DMS53 treated with DMSO at 0.1 percent for 48 hours (cell line): Measurements from ENCODE around the gene CSRNP2.
"Not testable (repeated sequence)": the region's sequence is repeated elsewhere in the genome, so short reads cannot be mapped to it uniquely, and the experiment has no call there.

Source experiments
- DNase-seq: peaks from one replicate; lab custom pipeline; 2025; ENCODE audit not compliant: unreplicated experiment; lab: John Stamatoyannopoulos, UW

CSRNP2 gene

DNA sequence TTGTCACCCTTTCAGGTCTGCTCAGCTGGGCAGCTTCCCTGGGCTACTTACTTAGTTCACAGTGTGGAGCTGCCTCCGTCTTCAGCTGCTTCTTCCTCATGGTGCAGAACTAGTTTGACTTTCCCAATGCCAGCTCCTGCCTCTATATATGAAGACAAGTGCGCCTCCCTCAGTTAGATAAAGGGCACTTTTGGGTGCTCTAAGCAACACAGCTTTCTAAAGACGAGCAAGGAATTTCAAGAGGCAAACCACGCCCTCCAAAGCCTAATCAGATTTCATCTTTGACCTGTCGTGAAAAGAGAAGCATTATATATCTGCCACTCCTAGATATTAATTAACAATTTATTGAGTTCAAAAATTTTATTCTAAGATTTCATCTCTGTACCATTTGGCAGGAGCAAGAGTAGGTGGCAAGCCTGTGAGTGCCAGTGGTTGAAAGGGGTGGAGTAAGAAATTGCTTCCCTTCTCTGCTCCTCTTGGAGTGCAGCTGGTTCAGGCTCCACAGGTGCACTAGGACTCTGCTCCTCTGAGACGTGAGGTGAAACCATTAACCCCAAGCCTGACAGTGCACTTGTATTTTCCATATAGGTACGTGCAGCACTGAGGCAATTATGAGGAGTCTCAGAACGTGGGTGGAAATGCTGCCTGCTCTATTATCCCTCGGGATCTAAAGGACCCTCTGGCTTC lies 55.1 kb downstream of the CSRNP2 start:
- peak; percentile 23 for DNase-seq

DNA sequence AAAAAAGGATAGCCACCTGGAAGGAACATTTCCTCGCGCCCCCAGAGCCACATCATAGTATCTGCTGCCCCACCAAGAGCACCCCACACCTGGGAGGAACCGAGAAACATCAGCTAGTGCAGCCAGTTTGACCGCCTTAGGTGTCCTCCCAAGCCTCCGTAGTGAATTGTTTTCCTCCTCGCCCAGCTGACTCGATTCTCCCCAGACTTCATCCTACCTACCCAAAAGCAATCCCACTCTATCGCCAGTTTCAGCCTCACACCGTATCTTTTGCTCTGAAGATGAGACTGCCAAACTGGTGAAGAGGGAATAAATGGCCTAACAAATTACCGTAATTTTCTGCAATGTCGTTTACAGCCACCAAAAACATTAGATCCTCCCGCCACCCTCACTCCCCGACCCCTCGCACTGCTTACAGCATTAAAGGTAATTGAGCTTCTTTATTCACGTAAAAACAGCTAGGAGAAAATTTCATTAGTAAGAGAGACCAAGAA lies 56.0 kb downstream of the CSRNP2 start:
- DNase-seq: no peak

DNA sequence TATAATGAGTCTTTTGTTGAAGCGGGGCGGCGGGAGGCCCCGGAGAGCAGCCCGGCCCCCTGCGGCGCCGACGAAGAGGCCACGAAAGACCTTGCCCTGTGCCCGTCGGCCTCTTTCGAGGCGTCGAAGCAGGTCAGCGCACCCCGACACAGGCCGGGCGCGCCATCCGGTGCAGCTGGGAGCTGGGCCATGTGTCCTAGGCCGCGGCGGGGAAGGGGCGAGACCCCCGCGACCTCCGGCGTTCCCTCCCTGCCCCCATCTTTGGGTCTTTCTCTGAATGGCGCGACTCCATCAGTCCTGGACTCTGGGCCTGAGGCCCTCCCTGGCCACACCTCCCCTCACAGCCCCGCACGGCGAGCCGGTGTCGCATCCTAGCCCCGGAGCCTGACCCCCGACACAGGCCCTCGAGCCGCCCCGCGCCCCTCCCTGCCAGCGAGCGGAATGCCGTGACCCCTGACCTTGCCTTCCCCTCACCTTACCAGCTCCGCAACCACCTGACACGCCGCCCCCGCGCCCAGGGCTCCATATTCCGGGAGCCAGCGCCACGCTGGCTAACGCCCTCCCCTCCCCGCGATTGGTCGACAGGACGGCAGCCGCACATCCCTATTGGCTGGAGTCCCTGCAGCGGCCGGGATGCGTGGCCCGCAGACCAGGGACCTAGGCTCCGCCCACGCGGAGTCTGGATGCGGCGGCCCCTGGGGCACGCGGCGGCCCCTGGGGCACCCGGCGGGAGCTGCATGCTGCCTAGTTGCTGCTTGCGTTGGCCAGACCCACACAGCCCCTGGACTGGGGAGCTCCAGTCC lies 57.4 kb downstream of the CSRNP2 start, which contains the start of gene SLC11A2:
Gene SLC11A2, minus strand, starts transcription at position 549 of the 803 bp plus-strand sequence. CDS start 15,656 bp downstream, outside the sequence.
- peak; percentile 92 for DNase-seq

DNA sequence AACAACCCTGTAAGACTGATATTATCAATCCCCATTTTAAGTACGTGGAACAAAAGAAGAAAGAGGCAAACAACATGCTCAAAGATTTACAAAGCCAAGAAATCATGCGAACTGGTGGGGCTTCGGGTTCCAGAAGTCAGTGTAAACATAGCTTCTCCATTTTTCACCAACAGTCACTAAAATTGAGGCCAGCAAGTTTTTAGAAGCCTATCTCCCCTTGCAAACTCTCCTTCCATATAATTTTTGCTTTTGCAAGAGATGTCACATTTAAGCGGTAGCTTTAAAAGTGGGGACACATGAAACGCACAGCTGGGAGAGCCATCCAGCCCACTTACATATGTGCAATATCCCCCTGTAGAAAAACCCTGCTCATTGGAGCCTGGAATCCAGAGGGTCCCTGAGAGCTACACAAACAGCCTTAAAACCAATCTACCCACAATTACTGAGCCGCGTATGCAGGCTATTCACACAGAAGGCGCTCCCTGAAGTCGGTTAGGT lies 58.0 kb downstream of the CSRNP2 start:
- no peak for DNase-seq

DNA sequence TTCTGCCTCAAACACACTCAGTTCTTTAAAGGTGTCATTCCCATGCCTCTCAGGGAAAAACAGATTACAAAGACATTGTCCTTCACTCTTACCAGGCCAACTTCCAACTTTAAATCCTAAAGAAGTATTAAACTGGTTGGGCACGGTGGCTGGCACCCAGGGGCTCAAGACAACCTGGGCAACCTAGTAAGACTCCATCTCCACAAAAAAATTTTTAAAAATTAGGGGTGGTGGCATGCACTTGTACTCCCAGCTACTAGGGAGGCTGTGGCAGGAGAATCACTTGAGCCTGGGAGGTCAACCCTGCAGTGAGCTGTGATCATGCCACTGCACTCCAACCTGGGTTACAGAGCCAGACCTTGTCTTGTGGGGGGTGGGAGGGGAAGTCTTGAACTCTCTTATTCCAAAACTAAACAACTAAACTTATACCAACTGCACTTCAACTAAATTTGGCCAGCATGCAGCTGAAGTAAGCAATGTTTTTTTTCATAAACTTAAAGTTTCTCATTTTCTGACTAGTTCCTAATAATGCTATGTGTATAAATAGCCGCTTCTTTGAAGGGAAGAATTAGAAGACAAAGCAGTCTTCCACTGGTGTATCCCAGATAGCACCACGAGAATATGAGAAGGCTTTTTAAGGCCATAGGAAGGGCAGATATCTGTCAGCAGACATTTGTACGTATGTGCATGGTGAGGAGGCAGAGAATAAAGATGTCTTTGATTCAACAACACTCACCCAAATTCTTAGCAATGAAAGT lies 59.6 kb downstream of the CSRNP2 start:
- DNase-seq: no peak

GRCh38 chr12:51021694-51022093 lies 61.7 kb downstream of the CSRNP2 start:
- DNase-seq: no peak

DNA sequence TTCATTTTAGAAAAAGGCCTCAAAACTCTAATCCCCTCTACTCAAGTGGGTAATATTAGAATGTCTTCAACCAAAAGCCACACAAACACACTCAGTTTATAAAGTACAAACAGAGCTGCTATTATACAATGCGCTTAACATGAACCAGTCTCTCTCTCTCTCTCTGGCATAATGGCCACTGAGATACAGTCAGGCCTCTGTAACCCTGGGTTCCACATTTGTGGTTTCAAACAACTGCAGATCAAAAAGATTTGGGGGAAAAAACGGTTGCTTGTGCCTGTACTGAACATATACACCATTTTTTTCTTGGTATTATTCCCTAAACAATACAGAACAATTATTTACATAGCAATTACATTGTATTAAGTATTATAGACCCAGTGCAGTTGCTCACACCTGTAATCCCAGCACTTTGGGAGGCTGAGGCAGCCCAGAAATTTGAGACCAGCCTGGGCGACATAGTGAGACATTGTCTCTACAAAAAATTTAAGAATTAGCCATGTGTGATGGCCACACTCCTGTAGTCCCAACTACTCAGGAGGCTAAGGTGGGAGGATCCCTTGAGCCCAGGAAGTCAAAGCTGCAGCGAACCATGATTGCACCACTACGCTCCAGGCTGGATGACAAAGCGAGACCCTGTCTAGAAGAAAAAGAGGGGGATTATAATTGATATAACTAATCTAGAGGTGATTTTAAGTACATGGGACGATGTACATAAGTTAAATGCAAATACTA lies 62.8 kb downstream of the CSRNP2 start:
- no peak for DNase-seq

GRCh38 chr12:51019927-51020326 lies 63.5 kb downstream of the CSRNP2 start:
- no peak for DNase-seq

GRCh38 chr12:51018956-51019355 lies 64.4 kb downstream of the CSRNP2 start:
- no peak for DNase-seq

DNA sequence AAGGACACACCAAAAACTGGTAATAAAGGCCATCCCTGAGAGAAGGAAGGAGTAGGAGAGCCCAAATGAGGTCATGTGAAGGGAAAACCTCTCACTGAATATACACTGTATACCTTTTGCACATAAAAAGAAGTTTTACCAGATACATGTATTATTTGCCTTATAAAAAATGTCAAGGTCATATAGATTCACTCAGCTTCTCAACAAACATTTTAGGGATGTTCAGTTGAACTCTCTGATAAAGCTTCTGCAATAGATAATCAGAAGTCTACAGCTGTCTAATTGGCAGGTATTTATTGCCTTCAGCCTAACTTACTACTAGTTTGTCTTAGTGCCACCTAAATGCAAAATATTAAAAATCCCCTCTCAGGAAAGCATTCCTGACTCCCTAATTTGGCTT lies 65.9 kb downstream of the CSRNP2 start:
- DNase-seq: no peak

- DNase-seq: not testable (repeated sequence)
These were observed 68.9 kb downstream of the CSRNP2 start for GRCh38 chr12:51014467-51014866.

- DNase-seq: no peak
These were observed 70.0 kb downstream of the CSRNP2 start for GRCh38 chr12:51013441-51013840.

- no peak for DNase-seq
These were observed 70.7 kb downstream of the CSRNP2 start for GRCh38 chr12:51012570-51013236.

GRCh38 chr12:51011955-51012354 lies 71.4 kb downstream of the CSRNP2 start:
- DNase-seq: no peak
